Epithelial cell of proximal tubule (primary cell): ENCODE measurements around the gene GATA6. TPM values are rescaled to one million over a fixed set of nuclear protein-coding genes. Genes with fewer than 3 reads are reported as not detected.

Experiments
- DNase-seq: peaks from one replicate; pipeline ENCODE4 v3.0.0-alpha.2; 2011; ENCODE audit warnings: low read depth
- H3K4me3 ChIP-seq: 2 replicates; pipeline ENCODE4 v1.5.1; 2011; ENCODE audit warnings: low read depth, mild to moderate bottlenecking, low read length
- CTCF ChIP-seq: conservative IDR thresholded peaks from 2 replicates; pipeline ENCODE4 v1.5.1; 2012; ENCODE audit warnings: low read depth, mild to moderate bottlenecking, low read length
- total RNA-seq: library from RNA; depleted of rRNA; stranded (reverse); fragments of >200 nt; gene quantifications from 2 replicates; pipeline ENCODE4 v1.2.3, GENCODE V29; 2015

The GATA6 gene
- total RNA-seq, 1 donor from 2014 or later = 1.2 TPM

GRCh38 chr18:22159014-22159413 lies 10.4 kb upstream of the GATA6 start:
- DNase-seq = no peak
- no peak for TF ChIP-seq CTCF
- no peak overlapping the region for H3K4me3 ChIP-seq

GRCh38 chr18:22161090-22161489 lies 8.3 kb upstream of the GATA6 start:
- DNase-seq = no peak
- no peak overlapping the region for H3K4me3 ChIP-seq
- no peak for TF ChIP-seq CTCF

GRCh38 chr18:22163416-22164161 lies 5.8 kb upstream of the GATA6 start:
- no peak overlapping the region for H3K4me3 ChIP-seq
- no peak for TF ChIP-seq CTCF
- DNase-seq = no peak

- no peak for TF ChIP-seq CTCF
Measured at GRCh38 chr18:22164337-22165048, 4.9 kb upstream of the GATA6 start.

GRCh38 chr18:22165049-22165602 lies 4.3 kb upstream of the GATA6 start:
- H3K4me3 ChIP-seq = no peak overlapping the region
- DNase-seq = no peak
- TF ChIP-seq CTCF = no peak

More at GRCh38 chr18:22164337-22165048, 4.9 kb upstream of the GATA6 start:
- no peak for DNase-seq
- H3K4me3 ChIP-seq = no peak overlapping the region

- no peak for TF ChIP-seq CTCF
- DNase-seq = no peak
Measured at GRCh38 chr18:22165603-22166068, 3.8 kb upstream of the GATA6 start.

More at GRCh38 chr18:22165603-22166068, 3.8 kb upstream of the GATA6 start:
- no peak overlapping the region for H3K4me3 ChIP-seq
